Activated CD4-positive, alpha-beta T cell treated with anti-CD3 and anti-CD28 coated beads, Interleukin-10, Interleukin-2, amounts not matched to agents 100 ng/mL and 50 ng/mL, durations not matched to agents 16 hours and 8 hours (primary cell): ENCODE results near the gene HPF1.

Experiments used
- DNase-seq: peaks from one replicate; pipeline ENCODE4 v3.0.0-alpha.2; 2020

HPF1 gene

DNA sequence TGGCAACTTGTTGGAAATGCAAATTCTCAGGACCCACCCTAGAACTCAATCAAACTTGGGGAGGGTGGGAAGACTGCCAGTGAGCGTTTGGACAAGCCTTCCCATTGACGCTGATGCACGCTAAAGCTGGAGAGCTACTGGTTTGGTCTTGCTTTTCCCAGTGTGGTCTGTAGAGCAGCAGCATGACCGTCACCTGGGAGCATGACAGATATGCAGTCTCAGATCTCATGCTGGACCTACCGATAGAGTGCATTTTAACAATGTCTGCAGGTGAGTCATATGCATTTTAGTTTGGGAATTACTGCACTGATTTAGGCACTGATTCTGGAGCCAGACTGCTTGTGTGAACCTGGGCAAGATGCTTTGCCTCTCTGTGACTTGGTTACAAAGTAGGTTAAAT is 27.2 kb downstream of the HPF1 start:
- DNase-seq, result no peak

DNA sequence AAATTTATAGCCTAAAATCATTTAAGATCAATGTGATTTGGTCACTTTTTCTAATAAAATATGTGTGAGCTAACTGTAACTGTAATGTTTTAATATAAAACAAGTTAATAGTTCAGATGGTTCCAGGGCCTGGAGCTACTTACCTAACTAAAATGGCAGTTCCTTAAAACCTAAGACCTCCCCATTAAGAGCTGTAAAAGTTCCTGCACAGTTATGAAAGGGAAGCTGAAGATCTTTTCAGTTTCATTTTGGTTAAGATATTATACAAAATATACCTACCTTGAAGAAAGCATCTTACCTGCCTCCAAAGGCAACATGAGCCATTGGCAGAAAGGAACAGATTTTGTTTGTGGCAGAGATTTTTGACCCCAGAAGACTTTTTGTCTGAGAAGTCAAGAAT is 30.1 kb downstream of the HPF1 start:
- DNase-seq, result no peak

DNA sequence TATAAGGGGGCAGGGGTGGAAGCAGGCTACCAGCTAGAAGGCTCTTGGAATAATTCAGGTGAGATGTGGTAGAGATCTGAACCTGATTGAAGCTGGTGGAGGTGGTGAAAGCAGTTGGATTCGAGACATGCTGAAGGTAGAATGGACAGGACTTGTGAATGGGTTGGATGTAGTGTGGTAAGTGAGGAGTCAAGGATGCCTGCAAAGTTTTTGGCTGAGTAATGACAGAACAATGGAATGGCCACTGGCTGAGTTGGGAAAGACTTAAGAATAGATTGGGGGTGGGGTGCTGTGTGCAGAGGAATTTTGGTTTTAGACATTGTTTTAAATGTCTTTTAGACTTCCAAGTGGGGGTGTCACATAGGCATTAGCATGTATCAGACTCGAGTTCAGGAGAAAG is 33.5 kb downstream of the HPF1 start:
- no peak for DNase-seq

DNA sequence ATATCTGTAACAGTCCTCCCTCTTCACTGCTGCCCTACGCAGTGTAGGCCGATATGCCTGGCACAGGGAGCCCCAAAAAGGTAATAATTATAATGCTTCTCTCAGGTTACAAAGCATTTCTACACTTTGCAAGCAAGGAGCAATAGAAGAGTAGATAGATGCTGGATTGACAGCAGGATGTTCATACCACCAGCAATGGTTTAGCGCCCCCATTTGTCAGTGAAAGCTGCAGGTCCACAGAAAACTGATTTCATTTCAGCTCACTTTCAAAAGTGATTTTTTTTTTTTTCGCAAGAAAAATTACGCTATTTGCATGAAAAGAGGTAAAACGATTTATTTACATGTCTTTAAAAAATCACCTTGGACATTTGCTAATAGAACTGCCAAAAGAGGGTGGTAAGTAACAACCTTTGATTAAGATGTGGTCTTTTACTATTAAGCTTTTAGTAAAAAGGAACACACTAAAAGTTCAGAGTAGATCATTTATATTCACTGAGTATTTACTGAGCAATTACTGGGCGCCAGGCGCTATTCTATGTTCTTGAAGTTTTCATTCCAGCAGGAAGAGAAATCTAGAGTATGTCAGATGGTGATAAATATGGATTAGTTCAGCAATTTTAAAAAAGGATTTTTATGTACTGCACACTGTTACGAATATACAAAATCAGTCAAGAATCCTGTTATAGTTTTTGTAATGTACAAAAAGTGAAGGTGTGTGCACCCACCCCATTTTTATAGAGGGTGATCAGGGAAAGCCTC is 34.4 kb downstream of the HPF1 start:
- DNase-seq, result peak; percentile 7

DNA sequence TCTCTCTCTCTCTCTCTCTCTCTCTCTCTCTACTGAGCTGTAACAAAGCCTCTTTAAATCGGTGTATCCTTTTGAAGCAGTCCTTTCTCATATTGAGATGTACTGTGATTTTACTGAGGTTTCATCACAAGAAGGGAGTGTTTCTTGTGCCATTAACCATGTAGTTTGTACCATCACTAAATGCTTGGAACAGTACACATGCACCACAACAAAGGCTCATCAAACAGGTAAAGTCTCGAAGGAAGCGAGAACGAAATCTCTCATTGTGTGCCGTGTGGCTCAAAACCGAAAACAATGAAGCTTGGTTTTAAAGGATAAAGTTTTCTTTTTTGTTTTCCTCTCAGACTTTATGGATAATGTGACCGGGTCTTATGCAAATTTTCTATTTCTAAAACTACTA is 37.2 kb downstream of the HPF1 start:
- DNase-seq, result no peak

DNA sequence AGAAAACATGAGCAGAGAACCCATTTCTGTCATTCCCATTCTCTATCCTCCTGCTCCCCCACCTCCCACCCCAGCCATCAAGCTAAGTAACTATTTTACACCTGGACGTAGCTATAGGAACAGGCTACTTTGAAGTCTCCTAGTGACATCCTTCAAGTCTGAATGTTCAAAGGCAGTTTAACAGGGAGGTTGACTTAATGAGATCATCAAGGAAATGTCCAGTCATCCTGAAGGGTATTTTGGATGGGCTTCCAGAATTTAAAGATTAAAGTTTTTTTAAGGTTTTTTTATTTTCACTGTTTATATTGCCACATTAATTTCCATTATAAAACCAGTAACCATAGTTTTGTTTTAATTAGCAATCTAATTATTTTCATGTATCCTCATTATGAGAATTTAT is 41.1 kb downstream of the HPF1 start:
- DNase-seq, result no peak

DNA sequence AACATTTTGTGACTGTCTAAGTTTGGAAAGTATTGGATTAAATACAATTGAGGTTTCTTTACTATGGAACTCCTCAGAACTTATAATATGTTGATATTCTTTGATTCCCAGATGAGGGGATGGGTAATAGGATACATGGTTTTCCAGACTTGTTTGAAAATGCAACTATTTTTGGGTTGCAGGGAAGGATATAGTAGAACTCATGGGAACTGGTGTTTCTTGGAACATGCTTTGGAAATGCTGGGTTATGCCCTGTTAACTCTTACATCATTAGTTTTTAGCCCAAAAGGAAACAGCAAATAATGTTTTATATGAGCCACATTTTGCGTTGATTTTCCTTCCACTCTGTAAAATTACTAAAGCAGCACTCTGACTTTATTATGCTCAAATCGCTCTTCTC is 41.9 kb downstream of the HPF1 start:
- no peak for DNase-seq

DNA sequence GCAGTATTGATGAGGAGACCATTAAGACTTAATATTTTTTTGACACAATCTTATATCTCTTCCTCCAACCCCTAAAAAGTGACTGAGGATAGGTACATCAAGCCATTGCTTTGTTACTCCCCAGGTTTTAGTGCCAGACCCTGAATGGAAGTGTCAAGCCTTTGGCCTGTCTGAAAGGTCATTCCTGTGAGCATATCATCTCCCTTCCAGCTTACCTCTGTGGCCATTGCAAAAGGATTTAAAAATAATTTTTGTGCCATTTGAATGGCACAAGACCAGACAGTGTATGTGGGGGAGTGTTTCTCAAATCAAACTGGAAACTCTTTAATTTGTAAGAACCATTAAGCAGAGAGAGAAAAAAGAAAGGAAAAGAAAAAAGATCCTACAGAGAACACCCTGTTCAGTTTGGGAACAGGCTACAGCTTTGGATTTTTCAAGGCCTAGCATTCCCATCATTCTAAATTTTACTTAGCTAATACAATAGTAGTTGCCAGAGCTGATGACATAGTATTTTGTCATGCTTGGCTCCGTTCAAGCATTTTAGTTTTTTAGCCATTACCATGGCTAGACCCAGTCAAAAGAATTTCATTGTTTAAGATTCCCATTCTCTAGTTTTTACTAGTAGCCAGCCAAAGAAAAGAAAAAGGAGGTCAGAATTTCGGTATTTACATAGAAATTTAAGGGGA is 49.6 kb downstream of the HPF1 start:
- no peak for DNase-seq

DNA sequence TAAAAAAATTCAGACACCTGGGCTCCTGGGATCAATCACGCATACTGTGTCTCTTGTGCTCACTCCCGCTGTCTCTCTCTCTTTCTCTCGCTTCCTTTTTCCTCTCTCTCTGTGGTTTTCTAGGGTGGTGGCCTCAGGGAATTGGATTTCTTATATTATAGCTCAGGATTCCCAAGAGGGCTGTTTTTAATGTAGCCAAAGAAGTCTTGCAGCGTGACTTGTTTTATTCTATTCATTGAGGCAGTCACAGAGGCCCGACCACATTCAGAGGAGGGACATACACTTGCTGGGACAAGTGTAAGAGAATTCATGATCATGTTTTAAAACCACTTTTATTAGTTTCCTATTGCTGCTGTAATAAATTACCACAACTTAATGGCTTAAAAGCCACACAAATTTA is 59.4 kb downstream of the HPF1 start:
- DNase-seq, result no peak

DNA sequence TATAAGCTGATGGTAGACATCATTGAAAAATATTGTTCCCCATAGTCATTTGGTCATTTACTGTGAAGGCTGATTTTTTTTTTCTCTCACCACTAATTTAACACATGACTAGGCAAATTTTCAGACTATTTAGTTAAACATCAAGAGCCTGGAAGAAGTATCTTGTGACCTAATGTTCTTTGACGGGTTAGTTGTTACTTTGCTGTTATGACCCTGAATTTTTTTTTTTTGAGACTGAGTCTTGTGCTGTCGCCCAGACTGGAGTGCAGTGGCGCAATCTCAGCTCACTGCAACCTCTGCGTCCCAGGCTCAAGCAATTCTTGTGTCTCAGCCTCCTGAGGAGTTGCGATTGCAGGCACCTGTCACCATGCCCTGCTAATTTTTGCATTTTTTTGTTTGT is 67.0 kb downstream of the HPF1 start:
- no peak for DNase-seq

DNA sequence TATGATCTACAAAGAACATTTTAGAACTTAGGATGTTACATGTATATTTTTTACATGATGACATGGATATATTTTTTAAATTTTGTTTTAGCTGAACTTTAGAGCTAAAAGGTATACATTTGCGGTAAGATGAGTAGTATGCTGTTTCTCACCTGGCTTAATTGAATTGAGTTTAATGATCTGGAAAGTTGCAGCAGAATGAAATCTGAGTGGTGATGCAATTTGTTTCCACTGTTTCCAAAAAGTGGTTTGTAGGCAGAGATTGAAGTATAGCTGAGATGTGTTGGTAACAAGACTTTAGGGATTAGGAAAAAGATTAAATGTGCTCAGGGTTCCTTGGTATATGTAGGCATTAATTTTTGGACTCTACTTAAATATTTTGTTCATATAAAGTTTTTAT is 68.1 kb downstream of the HPF1 start:
- no peak for DNase-seq

DNA sequence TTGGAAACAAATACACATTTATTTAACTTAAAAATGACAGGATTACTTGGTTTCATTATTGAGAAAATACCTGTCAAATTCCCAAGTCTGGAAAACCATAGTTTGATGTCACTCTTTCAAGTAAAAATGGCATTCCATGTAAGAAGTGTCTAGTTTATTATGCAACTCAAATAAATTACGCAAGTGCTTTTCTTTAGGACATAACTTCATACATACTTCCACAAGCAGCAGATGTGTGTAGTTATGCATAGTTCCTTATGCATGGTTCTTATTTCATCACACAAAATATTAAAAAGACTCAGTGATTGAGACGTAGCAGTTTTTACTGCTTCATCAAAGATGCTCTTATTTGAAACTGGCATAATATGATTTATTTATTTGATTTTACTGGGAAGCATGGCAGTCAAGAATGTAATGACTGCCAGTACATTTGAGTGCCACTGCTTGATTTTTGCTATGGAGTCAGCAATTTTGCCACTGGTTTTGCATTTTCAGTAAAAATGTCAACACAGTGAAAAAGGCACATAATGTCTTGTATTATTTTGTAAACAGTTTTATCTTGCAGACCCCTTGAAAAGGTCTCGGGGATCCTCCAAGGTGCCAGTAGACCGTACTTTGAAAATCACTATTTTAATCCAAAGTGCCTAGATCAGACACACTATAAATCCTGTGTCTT is 75.2 kb downstream of the HPF1 start:
- no peak for DNase-seq
